NCI-H128 (cell line): ENCODE data around the gene ANP32B.
"Not testable (repeated sequence)": the region's sequence is repeated elsewhere in the genome, so short reads cannot be mapped to it uniquely, and the experiment has no call there.

Experiments used
- DNase-seq: peaks from one replicate; lab custom pipeline; 2025; ENCODE audit not compliant: unreplicated experiment; lab: John Stamatoyannopoulos, UW

Gene ANP32B

DNA sequence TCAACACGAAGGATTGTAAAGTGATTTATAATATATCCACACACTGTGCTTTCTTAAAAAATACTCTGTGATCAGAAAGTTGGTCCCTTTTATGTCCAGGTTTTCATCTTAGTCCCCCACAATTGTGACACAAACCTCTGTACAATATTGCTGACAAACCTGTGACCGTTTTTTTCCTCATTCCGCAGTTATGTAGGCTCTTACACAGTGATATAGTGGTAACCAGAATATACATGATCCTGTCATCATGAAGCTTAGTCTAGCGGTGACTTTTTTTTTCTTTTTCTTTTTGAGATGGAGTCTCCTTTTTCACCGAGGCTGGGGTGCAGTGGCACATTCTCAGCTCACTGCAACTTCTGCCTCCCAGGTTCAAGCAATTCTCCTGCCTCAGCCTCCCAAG is 8.7 kb downstream of the ANP32B start:
- DNase-seq = no peak

DNA sequence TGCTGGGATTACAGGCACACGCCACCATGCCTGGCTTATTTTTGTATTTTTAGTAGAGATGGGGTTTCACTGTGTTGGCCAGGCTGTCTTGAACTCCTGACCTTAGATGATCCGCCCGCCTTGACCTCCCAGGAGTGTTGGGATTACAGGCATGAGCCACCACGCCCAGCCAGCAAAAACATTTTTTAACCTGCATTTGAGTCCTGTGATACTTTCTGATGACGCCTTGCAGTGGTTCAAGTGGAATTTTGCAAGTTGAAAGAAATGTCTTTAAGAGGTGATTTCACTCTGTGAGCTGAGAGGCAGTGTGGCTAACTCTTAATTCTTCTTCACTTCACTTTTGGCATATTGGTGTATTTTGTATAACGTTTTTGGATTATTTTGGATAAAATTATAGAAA is 9.1 kb downstream of the ANP32B start:
- DNase-seq = no peak

DNA sequence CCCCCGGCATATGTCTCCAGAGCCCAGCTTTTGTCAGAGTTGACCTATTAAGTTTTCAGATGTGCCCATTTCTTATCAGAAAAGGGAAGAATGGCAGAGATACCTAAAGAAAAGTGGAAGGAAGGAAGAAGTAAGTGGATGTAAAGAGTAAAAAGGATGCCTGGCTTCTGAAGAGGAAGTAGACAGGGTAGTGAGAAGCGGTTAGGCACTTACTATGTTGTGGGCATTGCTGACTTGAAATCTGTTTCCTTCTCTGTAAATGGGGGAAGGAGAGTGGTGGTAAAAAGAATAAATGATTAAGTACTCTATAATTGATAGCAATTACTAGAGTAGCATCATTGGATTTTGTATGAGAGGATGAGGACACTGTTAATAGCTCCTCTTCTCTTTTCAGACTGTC is 9.9 kb downstream of the ANP32B start:
- DNase-seq = no peak

DNA sequence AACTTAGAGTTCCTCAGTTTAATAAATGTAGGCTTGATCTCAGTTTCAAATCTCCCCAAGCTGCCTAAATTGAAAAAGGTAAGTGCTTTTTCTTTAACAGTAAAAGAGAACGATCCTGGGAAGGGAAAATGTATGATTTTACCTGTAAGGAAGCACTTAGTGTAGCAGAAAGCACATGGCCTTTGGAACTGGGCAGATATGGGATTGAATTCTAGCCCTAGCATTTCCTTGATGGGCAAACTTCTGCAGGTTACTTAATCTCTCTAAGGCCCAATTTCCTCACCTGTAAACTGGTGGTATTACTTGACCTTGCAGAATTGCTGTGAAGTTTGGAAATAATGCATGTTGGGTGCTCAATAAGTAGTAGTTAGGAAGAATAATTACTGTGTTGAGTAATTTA is 11.6 kb downstream of the ANP32B start:
- DNase-seq = no peak

DNA sequence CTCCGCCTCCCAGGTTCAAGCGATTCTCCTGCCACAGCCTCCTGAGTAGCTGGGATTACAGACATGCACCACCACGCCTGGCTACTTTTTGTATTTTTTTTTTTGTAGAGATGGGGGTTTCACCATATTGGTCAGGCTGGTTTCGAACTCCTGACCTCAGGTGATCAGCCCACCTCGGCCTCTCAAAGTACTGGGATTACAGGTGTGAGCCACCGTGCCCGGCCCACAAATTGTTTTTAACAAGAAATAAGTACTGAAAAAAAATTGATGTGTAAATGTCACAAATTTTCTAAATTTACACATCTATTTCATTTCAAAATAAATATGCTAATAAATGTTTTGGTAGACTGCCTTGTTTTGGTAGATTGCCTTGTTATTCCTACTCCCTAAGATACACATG is 13.5 kb downstream of the ANP32B start:
- DNase-seq = not testable (repeated sequence)

DNA sequence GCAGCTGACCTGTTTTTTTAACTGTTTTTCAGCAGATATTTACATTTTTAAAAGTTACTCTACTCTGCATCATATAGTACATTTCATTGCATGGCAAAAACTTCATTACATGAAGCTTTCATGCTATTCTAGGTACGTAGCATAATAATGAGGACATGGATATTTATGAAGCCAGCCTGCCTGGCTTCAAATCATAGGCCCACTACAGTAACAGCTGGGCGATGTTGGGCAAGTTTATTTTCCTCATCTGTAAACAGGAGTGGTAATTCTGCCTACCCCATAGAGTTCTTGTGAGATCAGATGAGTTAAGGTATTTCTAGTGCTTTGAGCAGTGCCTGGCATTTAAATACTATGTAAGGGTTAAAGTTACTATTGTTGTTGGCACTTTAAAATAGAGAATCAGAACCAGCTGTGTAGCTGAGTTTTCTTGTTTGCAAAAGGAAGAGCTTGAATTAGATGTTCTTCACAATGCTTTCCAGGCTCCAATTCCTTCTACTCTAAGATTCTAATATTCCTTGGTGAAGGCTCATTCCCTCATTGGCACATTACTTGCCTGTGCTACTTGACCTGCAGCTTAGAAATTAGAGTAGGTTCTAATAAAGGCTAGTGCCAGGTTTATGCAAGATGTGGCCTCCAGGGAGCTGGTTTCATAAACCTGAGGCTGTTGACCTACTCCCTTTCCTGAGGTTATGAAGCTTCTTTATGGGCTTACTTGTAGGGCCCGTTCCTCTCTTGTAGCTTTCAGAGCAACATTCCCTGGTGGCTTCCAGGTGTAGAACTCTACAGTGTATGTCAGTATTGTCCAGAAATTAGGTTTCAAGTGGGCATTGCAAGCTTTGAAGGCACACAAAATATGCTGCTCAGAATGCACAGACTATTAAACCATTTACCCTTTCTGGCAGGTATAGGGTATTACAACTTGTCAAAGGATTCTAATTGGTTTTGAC is 14.5 kb downstream of the ANP32B start:
- DNase-seq = no peak

DNA sequence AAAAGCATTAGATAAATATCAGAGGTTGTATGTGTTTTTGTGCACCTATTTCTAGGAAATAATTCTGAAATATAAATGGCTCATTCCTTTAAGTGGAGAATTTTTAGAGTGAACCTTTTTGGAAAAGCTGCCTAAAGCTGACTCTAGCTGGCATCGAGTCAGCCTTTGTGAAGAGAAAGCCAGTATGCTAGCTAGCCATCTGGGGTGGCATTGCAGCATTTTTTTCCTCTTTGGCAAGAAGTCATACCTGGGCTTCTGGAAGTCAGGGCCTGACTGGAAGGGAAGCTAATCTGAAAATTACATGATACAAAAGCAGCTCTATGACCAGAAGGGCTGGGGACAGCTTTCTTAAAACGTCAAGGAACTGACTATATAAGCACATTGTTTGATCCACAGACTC is 19.7 kb downstream of the ANP32B start:
- no peak for DNase-seq

DNA sequence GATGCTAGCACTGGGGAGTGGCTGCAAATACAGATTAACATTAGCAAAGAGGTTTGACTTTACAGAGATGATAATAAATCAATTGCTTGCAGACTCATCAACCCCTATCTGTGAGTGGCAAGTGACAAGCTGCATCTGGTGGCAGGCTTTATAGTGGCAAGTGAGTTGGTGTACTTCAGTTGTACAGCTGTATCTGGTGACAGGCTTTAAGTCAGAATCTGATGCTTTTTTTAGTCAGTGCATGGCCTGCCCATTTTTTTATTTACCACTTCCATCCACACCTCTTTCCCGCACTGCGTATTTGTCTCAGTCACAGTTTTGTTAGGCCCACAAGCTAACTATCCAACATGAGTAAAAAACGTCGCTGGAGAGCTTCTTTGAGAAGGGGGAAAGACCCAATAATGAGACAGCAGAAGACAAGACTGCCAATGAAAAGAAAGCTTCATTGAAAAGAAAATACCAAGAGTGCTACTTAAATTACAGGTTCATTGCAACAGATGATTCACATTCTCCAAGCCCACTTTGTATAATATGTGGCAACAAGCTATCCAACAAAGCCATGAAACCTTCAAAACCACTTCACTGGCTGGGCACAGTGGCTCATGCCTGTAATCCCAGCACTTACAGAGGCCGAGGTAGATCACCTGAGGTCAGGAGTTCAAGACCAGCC is 23.1 kb downstream of the ANP32B start:
- no peak for DNase-seq

DNA sequence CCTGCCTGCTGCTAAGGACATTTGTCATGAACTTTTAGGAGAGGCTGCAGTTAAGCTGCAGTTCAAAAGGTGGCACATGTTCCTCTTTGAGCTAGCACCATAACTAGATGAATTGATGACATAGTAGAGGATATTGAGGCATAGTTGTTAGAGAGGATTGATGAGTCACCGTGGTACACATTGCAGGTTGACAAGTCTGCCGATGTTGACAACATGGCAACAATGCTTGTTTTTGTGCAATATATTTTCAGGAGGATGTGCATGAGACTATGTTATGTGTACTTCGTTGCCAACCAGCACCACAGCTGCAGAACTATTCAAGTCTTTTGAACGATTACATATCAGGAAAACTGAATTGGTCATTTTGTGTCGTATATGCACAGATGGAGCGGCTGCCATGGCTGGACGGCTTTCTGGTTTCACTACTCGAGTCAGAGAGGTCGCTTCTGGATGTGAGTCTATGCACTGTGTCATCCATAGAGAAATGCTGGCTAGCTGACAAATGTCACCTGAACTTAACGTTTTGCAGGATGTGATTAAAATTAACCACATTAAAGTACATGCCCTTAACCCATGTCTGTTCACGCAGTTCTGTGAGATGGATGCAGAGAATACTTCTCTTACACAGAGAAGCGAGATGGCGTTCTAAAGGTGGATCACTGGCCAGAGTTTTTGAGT is 24.2 kb downstream of the ANP32B start:
- no peak for DNase-seq

DNA sequence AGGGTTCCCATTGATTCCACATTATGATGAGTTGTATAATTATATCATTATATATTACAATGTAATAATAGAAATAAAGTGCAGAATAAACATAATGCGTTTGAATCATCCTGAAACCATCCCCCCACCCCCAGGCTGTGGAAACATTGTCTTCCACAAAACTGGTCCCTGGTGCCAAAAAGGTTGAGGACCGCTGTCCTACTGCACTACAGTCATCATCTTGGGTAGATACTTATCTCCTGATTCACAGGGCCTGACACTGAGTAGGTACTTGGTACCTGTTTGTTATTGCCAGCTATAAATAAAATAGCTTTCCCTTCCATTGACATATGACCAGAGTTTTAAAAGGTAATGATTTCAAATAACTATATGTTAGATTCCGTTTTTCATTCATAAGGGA is 25.6 kb downstream of the ANP32B start:
- DNase-seq = no peak

DNA sequence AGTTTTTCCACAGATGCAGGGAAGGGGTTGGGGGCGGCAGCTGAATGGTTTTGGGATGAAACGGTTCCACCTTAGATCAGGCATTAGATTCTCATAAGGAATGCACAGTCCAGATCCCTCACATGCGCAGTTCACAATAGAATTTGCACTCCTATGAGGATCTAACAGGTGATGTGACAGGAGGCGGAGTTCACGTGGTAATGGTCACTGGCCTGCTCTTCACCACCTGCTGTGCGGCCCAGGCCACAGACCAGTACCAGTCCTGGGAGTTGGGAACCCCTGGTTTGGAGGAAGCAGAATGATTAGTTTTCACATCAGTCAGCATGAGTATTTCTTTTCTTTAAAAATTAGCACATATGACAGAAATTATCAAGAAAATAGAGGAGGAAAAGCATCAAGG is 26.3 kb downstream of the ANP32B start:
- DNase-seq = no peak

DNA sequence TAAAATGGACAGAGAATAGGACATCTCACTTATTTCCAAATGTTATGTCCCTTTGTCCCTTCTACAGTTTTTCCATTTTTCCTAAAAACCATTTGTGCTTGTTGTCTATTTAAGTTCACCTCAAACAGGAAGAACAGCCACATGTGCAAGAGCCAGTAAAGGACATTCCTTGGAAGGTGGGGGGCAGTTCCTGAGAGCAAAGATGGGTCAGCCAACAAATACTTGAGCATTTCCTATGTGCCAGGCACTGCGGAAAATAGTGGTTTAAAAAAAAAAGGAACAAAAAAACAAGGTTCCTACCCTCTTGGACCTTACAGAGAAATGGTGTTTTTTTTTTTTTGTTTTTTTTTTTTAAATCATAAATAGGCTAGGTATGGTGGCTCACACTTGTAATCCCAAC is 26.8 kb downstream of the ANP32B start:
- DNase-seq = no peak

DNA sequence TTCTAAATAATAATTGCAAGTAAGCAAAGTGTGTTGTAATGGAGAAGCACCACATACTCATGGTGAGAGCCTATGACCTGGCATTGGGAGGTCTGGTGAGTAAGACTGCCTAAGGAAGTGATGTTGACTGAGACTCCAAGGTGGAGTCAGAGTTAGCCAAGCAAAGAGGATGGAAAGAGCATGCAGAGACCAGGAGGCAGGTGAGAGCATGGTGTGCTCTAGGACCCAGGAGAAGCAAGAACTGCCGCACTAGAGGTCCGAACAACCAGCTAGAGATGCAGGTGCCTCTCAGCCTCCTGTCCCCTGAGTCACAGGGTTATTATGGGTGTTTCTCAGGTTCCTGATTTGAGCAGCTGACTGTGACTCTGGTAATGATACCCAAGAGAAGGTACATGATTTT is 27.3 kb downstream of the ANP32B start:
- no peak for DNase-seq

DNA sequence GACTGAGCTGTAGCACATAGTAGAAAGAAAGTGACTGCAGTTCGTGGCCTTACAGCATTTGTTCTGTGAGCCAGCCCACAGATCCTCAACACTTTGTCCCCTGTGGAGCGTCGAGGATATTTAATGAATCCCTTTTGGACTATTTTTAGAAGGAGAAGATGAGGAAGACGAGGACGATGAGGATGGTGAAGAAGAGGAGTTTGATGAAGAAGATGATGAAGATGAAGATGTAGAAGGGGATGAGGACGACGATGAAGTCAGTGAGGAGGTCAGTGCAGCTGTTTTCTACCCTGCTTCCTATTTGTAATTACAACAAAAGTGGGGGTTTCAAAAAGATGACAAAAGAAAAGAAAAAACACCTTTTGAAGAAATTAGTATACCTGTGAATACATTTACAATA is 28.0 kb downstream of the ANP32B start:
- no peak for DNase-seq

DNA sequence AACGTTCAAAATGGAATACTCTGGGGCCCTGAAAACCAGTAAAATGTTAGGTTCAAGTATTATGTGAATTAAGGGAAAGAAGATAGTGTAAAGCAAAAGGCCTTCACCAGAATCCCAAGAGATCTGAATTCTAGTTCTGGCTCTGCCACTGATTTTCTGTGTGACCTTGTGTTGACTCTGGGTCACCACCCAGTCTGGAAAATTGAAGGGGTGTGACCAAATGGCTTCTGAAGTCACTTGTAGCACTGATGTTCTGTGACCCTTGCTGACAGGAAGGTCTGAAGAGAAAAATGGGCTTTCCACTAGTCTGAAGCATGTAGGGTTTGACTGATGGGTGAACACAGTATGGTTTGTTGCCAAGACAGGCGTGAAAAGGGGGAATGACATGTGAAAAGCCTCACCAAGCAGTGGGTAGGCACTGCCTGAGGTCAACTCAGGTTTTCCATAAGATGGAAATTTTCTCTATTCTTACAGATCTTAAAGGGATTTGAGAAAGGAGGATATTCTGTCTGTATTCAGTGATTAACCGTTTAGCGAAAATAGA is 33.1 kb downstream of the ANP32B start:
- DNase-seq = no peak

DNA sequence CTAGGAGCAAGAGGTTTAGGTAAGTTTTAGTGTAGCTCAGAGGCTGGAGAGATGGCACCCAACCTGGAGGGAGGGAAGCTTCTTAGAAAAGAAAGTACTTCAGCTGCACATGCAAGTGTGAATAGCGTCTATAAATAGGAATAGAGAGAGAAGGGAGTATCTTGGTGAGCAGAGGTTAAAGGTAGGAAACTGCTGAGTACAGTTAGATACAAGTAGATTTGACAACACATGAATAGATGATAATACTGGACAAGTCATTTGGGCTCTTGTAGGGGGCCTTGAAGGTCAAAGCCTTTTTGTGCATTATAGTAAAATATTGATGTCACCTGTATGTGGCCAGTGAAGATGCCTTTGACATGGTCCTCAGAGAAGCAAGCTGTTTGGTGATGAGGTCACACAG is 34.2 kb downstream of the ANP32B start:
- no peak for DNase-seq

DNA sequence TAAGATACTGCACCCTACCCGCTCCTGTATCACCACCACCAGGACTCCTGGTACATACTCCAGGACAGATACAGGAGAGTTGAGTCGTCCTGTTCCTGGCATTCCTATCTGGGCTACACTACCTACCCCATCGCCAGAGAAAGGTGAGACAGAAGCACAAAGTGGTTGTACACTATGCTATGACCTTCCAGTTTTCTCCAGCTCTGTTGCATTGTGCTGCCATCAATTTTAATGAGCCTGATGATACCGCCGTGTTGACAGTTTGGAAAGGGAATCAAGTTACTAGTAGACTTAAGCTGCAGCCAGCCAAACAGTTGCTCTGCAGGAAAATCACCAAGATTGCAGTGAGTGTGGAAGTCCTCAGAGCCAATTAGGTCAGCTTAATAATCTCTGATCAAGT is 35.2 kb downstream of the ANP32B start:
- no peak for DNase-seq

DNA sequence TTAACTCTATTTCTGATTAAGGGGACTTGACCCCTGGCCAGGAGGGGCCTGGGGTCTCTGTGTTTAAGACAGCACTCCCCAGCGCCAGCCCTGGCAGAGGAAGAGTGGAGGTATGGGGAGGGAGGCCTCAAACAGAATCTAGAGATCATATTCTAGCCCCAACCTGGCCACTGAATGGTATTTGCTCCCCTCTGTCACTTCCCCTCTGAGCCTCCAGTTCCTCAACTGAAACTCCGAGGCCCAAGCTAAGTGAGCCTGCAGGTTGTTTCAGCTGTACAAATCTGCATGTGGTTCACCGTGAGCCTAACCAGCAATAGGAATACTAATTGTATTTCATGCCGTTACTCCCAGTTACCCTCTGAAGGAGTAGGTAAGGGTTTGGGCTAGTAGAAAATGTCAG is 36.0 kb downstream of the ANP32B start:
- DNase-seq = no peak

DNA sequence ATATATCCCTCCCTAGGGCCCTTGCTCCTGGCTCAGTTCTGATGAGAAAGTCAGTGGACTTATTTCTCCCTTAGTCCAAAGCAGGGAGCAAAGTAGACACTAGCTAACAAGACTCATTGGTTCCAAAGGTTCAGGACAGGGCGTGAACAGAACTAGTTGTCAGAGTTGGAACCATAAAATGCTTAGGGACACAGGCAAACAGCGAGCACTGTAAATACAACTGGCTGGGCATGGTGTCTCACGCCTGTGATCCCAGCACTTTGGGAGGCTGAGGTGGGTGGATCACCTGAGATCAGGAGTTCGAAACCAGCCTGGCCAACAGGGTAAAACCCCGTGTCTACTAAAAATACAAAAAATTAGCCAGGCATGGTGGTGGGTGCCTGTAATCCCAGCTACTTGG is 36.7 kb downstream of the ANP32B start:
- DNase-seq = not testable (repeated sequence)

DNA sequence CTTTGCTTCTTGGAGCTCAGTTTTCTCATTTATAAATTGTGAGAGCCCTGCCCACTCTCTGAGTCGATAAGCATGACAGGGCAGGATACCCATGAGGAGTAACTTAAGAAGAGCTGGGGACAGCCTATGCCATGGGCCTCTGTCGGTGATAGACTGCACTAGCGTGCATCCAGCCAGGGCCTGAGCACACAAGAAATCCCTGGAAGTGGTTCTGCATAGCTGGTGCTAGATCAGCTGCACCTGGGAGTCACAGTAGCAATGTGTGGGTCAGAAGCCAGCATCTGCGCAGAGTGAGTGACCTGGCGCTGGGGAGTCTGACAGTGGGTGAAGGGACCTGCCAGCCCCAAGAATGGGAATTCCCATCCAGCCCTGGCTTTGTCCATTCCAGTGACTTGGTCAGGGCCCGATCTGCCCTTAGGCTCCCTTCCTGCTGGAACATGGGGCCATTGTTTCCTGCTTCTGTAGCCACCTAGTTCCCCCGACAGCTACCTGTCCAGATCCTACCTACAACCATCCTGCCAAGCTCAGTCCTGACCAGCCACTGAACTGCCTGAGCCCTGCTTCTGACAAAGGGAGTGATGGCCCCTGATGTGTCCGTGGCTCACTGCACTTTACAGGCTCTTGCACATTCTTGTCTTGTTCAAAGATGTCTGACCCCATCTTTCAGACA is 37.5 kb downstream of the ANP32B start:
- DNase-seq = no peak
